ENCODE results near the gene CNTN3. TPM values are rescaled to one million over a fixed set of nuclear protein-coding genes. Genes with fewer than 3 reads are reported as not detected.

Gene CNTN3
- total RNA-seq, 1 experiment from 2014 or later = 2.6 TPM

- Mint-ChIP-seq H3K27me3 (ENCODE audit: insufficient read depth, unreplicated experiment) (no peaks in the 10 kb centered on the region), H3K36me3 (ENCODE audit: insufficient read depth, unreplicated experiment) (no peaks in the 10 kb centered on the region), H3K4me3 (ENCODE audit: unreplicated experiment) (no peak overlapping the region), H3K4me1 (ENCODE audit: insufficient read depth, unreplicated experiment) (peaks cover 10% of the 10 kb centered on the region), H3K9me3 (ENCODE audit: unreplicated experiment) (no peaks in the 10 kb centered on the region), H3K27ac (ENCODE audit: low read depth, unreplicated experiment) (no peak overlapping the region)
- ChIA-PET POLR2A (no interaction called here), CTCF (no interaction called here)
- no peak for DNase-seq (ENCODE audit: unreplicated experiment)
- BruUV-seq (replicated peaks) = no TSS peak
- TF ChIP-seq CTCF (IDR thresholded peaks at IDR 0.05; ENCODE audit: unreplicated experiment) = no peak
- intact Hi-C loops (cut with micrococcal nuclease) = no loop called here
Observed at GRCh38 chr3:74591946-74592345, 22.5 kb downstream of the CNTN3 start.

- H3K36me3 Mint-ChIP-seq (ENCODE audit: insufficient read depth, unreplicated experiment) = no peaks in the 10 kb centered on the region
- ChIA-PET POLR2A (no interaction called here), CTCF (no interaction called here)
- H3K4me1 Mint-ChIP-seq (ENCODE audit: insufficient read depth, unreplicated experiment) = peaks cover 10% of the 10 kb centered on the region
- no peak overlapping the region for H3K4me3 Mint-ChIP-seq (ENCODE audit: unreplicated experiment)
- H3K27ac Mint-ChIP-seq (ENCODE audit: low read depth, unreplicated experiment) = no peak overlapping the region
- no peak for TF ChIP-seq CTCF (IDR thresholded peaks at IDR 0.05; ENCODE audit: unreplicated experiment)
- H3K9me3 Mint-ChIP-seq (ENCODE audit: unreplicated experiment) = no peaks in the 10 kb centered on the region
- BruUV-seq (replicated peaks) = no TSS peak
- DNase-seq (ENCODE audit: unreplicated experiment) = no peak
- H3K27me3 Mint-ChIP-seq (ENCODE audit: insufficient read depth, unreplicated experiment) = no peaks in the 10 kb centered on the region
- intact Hi-C loops (cut with micrococcal nuclease) = no loop called here
Observed at GRCh38 chr3:74591342-74591741, 23.1 kb downstream of the CNTN3 start.

GRCh38 chr3:74590620-74591262, 23.7 kb downstream of the CNTN3 start:
- H3K4me3 Mint-ChIP-seq (ENCODE audit: unreplicated experiment) = no peak overlapping the region
- H3K27ac Mint-ChIP-seq (ENCODE audit: low read depth, unreplicated experiment) = no peak overlapping the region
- no peak for TF ChIP-seq CTCF (IDR thresholded peaks at IDR 0.05; ENCODE audit: unreplicated experiment)
- no TSS peak for BruUV-seq (replicated peaks)
- ChIA-PET CTCF (no interaction called here), POLR2A (no interaction called here)
- H3K27me3 Mint-ChIP-seq (ENCODE audit: insufficient read depth, unreplicated experiment) = no peaks in the 10 kb centered on the region
- no peak for DNase-seq (ENCODE audit: unreplicated experiment)
- no peaks in the 10 kb centered on the region for H3K36me3 Mint-ChIP-seq (ENCODE audit: insufficient read depth, unreplicated experiment)
- H3K4me1 Mint-ChIP-seq (ENCODE audit: insufficient read depth, unreplicated experiment) = peaks cover 10% of the 10 kb centered on the region
- H3K9me3 Mint-ChIP-seq (ENCODE audit: unreplicated experiment) = no peaks in the 10 kb centered on the region
- intact Hi-C loops (cut with micrococcal nuclease) = no loop called here

GRCh38 chr3:74584782-74585181, 29.7 kb downstream of the CNTN3 start:
- POLR2A ChIA-PET = no interaction called here
- H3K27me3 Mint-ChIP-seq (ENCODE audit: insufficient read depth, unreplicated experiment) = no peaks in the 10 kb centered on the region
- no peak for DNase-seq (ENCODE audit: unreplicated experiment)
- no peak overlapping the region for H3K27ac Mint-ChIP-seq (ENCODE audit: low read depth, unreplicated experiment)
- no peak overlapping the region for H3K4me3 Mint-ChIP-seq (ENCODE audit: unreplicated experiment)
- CTCF ChIA-PET = no interaction called here
- BruUV-seq (replicated peaks) = no TSS peak
- H3K36me3 Mint-ChIP-seq (ENCODE audit: insufficient read depth, unreplicated experiment) = no peaks in the 10 kb centered on the region
- TF ChIP-seq CTCF (IDR thresholded peaks at IDR 0.05; ENCODE audit: unreplicated experiment) = no peak
- H3K9me3 Mint-ChIP-seq (ENCODE audit: unreplicated experiment) = no peaks in the 10 kb centered on the region
- no peaks in the 10 kb centered on the region for H3K4me1 Mint-ChIP-seq (ENCODE audit: insufficient read depth, unreplicated experiment)
- intact Hi-C loops (cut with micrococcal nuclease) = no loop called here

All from MCF 10A (cell line).